Measurements from ENCODE around the gene VPS13A. TPM values are rescaled to one million over a fixed set of nuclear protein-coding genes. Genes with fewer than 3 reads are reported as not detected.

Gene VPS13A
- total RNA-seq, 2 experiments from 2014 or later: 46.5 to 54.2 TPM

DNA sequence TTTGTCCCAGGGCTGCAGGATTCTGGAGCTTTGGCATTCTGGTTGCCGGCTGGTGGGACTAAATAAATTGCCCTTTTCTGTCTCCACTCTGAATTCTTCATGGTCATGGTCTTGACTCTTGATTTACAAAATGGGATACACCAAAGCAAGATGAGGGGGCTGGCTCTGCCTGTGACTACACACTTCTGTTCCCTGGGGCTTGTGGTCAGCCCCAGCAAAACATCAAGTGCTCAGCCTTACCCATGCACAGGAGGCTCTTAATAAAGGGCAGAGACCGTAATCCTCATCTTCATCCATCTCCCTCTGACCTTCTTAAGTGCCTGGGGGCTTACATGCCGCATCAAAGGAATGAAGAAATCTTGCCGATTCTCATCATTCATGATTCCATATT, 272.7 kb downstream of the VPS13A start:
- Mint-ChIP-seq H3K36me3 (no peaks in the 10 kb centered on the region), H3K9me3 (no peaks in the 10 kb centered on the region), H3K27me3 (peaks cover 3% of the 10 kb centered on the region), H3K27ac (no peak overlapping the region), H3K4me1 (peaks cover 6% of the 10 kb centered on the region), H3K4me3 (no peak overlapping the region)
- no peak for DNase-seq
- POLR2A ChIA-PET: no interaction called here
- no peak for ATAC-seq (ENCODE audit: low read depth)

DNA sequence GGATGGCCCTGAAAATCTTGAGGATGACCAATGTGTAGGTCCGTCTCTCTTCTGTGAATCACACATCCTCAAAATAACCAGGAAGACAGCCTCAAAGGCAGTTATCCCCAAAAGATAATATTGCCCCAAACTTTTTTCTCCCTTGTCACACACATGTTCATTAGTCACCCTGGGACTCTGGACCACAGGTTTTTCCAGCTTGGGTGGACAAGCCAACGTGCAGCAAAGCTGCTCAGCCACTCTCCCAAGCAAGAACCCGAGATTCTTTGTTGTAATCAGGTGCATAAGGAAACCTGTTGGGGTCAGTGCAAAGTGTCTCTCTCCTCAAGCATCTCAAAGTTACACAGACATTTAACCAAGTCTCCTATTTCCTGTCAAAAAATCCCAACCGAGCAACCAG, 274.2 kb downstream of the VPS13A start:
- no peak for ATAC-seq (ENCODE audit: low read depth)
- no peak overlapping the region for H3K4me3 Mint-ChIP-seq
- H3K27ac Mint-ChIP-seq: no peak overlapping the region
- no peaks in the 10 kb centered on the region for H3K27me3 Mint-ChIP-seq
- peaks cover 6% of the 10 kb centered on the region for H3K4me1 Mint-ChIP-seq
- no peaks in the 10 kb centered on the region for H3K9me3 Mint-ChIP-seq
- H3K36me3 Mint-ChIP-seq: no peaks in the 10 kb centered on the region
- POLR2A ChIA-PET: interaction anchor here (0.9 kb wide), 1 partner anchor 274 kb away, joined by 3 read pairs; the partner anchor contains the start of gene VPS13A
- DNase-seq: no peak

DNA sequence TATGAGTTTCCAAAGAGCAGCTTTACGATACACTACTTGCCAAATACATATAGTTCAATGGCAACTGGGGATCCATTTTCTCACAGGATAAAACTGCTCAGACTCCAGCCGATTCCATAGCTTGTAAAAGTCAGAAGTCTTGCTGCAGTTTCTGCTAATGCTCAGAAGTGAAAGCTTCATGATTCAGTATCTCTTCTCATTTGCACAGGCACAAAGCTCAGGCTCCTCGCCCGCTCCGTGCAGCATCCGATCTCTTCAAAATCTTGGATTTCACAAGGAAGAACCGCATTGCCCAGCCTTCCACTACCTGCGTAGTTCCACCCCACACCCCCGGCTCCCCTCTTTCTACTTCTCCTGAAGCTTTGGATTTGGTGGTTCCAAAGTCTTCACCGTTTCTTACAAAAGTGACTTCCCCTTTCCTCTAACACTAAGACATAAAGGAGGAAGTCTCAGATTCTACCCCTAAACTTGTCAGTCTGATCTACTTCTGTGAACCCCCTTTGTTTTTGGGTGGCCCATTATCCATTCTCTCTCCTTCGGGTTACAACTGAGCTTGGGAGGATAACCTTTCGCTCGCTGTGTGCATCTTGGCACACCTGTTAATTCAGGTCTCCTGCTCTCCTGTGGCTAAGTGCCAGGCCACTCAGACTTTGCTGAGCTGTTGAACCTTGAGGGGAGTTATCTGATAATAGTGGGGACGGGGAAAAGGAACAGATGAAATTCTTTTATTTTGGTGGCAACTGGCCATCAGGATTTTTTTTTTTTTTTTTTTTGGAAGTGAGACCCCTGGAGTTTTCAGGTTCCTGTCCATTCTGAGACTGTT, 276.7 kb downstream of the VPS13A start:
- peak overlapping the region; percentile 48 for H3K27ac Mint-ChIP-seq
- no peak for DNase-seq
- no peak for ATAC-seq (ENCODE audit: low read depth)
- no peaks in the 10 kb centered on the region for H3K27me3 Mint-ChIP-seq
- H3K9me3 Mint-ChIP-seq: no peaks in the 10 kb centered on the region
- peak overlapping the region; percentile 80 for H3K4me3 Mint-ChIP-seq
- no peaks in the 10 kb centered on the region for H3K36me3 Mint-ChIP-seq
- POLR2A ChIA-PET: interaction anchor here (0.7 to 1.0 kb wide), 3 partner anchors 17 to 577 kb away, joined by 3 to 4 read pairs (median 3); no protein-coding TSS in a partner anchor
- H3K4me1 Mint-ChIP-seq: peaks cover 13% of the 10 kb centered on the region

DNA sequence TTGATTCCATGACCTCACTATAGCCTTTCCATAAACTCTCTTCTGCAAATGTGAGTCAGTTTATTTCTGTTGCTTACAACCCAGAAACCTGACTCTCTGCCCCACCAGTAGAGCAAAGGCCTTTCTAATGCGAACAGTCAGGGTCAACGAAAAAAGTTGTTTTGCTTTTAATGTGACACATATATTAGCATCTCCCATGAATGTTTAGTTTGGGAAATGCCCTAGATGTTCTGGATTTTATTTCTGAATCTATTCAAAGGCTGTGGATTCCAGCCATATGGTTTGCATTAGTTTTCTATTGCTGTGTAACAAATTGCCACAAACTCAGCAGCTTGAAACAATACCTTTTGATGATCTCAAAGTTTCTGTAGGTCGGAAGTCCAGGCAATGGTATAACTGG, 277.3 kb downstream of the VPS13A start:
- peaks cover 13% of the 10 kb centered on the region for H3K4me1 Mint-ChIP-seq
- ATAC-seq (ENCODE audit: low read depth): no peak
- DNase-seq: no peak
- POLR2A ChIA-PET: interaction anchor here (0.7 to 1.0 kb wide), 2 partner anchors 18 to 576 kb away, joined by 3 to 4 read pairs; no protein-coding TSS in a partner anchor
- H3K4me3 Mint-ChIP-seq: no peak overlapping the region
- H3K27ac Mint-ChIP-seq: no peak overlapping the region
- peaks cover 4% of the 10 kb centered on the region for H3K27me3 Mint-ChIP-seq
- no peaks in the 10 kb centered on the region for H3K36me3 Mint-ChIP-seq
- no peaks in the 10 kb centered on the region for H3K9me3 Mint-ChIP-seq

DNA sequence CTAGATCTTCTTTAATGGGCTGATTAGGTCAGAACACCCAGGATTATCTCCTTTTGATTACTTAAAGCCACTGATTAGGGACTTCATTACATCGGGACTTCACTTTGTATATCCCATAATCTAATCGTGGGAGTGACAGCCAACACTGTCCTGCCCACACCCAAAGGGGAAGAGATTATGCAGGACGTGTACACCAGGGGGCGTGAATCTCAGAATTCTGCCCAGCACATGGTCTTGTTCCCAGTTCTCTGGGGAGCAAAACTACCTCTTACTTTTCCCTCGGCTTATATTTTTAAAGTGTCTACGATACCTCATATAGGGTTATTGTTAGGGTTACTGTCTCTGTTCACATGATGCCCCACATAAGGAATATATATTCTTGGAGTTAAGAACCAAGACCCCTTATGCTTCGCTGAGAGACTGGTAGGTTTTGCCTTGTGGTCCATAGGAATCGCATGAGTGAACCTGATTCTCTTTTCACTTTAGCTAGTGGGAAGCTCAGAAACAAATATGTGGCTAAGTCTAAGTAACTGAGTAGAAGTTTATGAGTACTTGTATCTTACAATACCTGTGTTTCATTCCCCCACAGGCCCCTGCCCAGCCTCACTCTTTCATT, 278.1 kb downstream of the VPS13A start:
- ATAC-seq (ENCODE audit: low read depth): no peak
- Mint-ChIP-seq H3K4me1 (peaks cover 13% of the 10 kb centered on the region), H3K36me3 (no peaks in the 10 kb centered on the region), H3K9me3 (no peaks in the 10 kb centered on the region), H3K27me3 (peaks cover 7% of the 10 kb centered on the region), H3K27ac (no peak overlapping the region), H3K4me3 (no peak overlapping the region)
- POLR2A ChIA-PET: no interaction called here
- no peak for DNase-seq

DNA sequence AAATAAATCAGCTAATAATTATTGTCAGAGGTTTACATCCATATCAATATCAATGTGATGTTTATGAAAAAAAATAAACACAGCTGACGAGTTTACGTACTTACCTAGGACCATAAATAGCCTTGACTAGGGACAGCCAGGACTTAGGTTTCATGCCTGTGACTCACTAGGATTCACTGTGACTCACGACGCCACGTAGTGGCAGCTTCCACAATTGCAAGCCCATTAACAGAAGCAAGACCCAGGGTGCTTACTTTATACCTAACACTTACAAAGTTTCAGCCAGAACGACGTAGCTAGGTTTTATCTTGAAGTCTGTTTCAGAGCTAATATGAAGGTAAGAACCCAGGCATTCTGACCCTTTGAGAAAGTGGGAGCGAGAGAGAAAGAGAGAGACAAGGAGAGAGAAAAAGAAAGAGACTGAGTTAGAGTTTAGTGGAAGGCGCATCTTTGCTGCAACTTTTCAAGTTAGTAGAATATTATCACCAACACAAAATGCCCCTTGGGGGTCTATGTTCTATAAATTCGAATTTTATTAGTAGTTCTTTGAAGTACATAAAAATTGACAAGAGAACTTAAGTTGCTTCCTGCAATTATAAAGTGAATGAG, 279.6 kb downstream of the VPS13A start:
- POLR2A ChIA-PET: interaction anchor here (0.7 kb wide), 1 partner anchor 19 kb away, joined by 3 read pairs; no protein-coding TSS in a partner anchor
- H3K4me3 Mint-ChIP-seq: no peak overlapping the region
- H3K4me1 Mint-ChIP-seq: peaks cover 13% of the 10 kb centered on the region
- H3K27me3 Mint-ChIP-seq: peaks cover 7% of the 10 kb centered on the region
- H3K36me3 Mint-ChIP-seq: no peaks in the 10 kb centered on the region
- peak; percentile 72 for ATAC-seq (ENCODE audit: low read depth)
- H3K27ac Mint-ChIP-seq: no peak overlapping the region
- H3K9me3 Mint-ChIP-seq: no peaks in the 10 kb centered on the region
- peak; percentile 83 for DNase-seq

DNA sequence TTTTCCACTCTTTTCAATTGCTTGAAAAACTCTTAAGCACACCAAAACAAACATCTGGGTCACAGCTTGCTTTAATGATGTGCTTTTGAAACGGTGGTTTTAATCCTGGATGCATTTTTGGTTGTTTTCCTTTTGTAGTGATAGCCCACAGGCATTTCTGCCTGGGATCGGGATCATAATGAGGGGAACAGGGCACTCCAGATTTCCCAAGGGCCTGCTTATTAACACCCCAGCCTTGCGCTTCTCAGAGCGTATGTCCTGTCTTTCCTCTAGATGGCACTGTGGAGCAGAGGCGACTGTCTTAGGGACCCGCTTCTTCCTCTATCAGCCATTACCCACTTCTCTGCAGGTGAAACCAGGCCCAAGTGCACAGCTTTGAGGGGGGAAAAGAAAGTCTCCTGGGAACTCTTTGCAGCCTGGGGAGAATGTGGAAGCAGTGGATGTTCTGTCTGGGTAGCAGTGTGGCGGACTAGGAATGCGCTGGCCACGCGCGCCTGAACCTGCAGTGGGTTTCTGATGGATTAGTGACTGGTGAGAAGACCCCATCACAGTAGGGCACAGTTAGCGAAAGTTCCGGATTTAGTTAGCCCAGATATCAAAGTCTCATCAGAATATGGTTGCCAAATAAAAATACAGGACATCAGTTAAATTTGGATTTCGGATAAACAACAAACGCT, 280.7 kb downstream of the VPS13A start:
- no peak overlapping the region for H3K27ac Mint-ChIP-seq
- H3K27me3 Mint-ChIP-seq: peaks cover 7% of the 10 kb centered on the region
- no peaks in the 10 kb centered on the region for H3K9me3 Mint-ChIP-seq
- H3K4me3 Mint-ChIP-seq: no peak overlapping the region
- ATAC-seq (ENCODE audit: low read depth) (peak; percentile 82), DNase-seq (peak; percentile 42)
- peaks cover 13% of the 10 kb centered on the region for H3K4me1 Mint-ChIP-seq
- H3K36me3 Mint-ChIP-seq: no peaks in the 10 kb centered on the region
- POLR2A ChIA-PET: interaction anchor here (0.9 kb wide), 1 partner anchor 31 kb away, joined by 3 read pairs; no protein-coding TSS in a partner anchor

DNA sequence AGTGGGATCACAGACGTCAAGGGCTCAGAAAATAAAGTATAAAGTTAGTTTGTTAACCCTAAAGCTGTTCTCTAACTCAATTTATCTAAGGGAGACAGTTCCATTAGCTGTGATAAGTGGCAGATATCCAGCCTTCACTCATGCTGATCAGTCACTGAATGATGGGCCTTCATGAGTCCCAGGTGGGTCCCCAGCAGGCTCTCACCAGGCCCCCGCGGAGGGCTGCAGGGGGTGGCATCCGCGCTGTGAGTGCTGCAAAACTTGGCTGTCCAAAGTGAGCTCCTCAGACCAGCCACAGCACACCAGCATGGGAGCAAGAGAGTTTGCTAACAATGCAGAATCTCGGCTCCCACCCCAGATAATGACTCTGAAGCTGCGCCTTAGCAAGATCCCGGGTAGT, 283.6 kb downstream of the VPS13A start:
- Mint-ChIP-seq H3K27me3 (peaks cover 11% of the 10 kb centered on the region), H3K4me3 (no peak overlapping the region), H3K9me3 (no peaks in the 10 kb centered on the region), H3K27ac (no peak overlapping the region), H3K4me1 (peaks cover 7% of the 10 kb centered on the region), H3K36me3 (no peaks in the 10 kb centered on the region)
- POLR2A ChIA-PET: no interaction called here
- DNase-seq: no peak
- ATAC-seq (ENCODE audit: low read depth): no peak

DNA sequence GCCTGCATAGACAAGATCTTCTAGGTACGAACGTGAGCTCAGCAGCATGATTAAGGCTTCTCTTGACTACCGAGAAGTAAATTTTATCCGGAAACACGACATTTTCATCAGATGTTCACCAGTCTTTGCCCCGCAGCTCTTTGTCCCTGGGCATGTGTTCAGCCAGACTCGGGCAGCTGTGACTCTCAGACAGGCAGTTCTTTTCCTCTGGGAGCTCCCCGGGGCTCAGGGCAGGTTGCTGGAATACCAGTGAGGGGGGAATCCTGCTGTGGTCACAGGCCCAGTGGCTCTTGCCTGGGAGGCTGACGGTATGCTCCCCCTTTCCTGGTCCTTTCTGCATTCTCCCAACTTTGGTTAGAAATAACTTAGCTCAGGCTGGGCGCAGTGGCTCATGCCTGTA, 284.7 kb downstream of the VPS13A start:
- no peak for ATAC-seq (ENCODE audit: low read depth)
- Mint-ChIP-seq H3K4me1 (peaks cover 5% of the 10 kb centered on the region), H3K4me3 (no peak overlapping the region), H3K9me3 (no peaks in the 10 kb centered on the region), H3K27me3 (peaks cover 11% of the 10 kb centered on the region), H3K27ac (no peak overlapping the region), H3K36me3 (no peaks in the 10 kb centered on the region)
- DNase-seq: no peak
- POLR2A ChIA-PET: no interaction called here

DNA sequence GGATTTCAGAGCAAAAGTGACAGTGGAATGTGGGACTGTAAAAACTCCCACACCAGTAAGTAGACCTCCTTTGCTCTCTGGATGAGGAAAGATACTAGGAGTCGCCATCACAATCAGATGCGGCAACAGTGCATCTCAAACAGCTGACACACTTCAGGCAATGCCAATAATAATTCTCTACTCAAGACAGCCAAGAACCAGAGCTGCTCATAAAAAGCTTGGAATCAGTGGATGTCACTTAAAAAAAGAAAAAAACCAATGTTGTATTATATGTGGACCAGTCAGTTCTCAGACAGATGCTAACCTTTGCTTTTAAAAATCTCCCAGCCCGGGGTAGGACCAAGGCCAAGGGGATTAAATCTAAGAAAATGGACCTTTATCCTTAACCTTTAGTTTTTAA, 285.8 kb downstream of the VPS13A start:
- no peak overlapping the region for H3K27ac Mint-ChIP-seq
- POLR2A ChIA-PET: no interaction called here
- no peak overlapping the region for H3K4me3 Mint-ChIP-seq
- ATAC-seq (ENCODE audit: low read depth): no peak
- H3K9me3 Mint-ChIP-seq: no peaks in the 10 kb centered on the region
- DNase-seq: no peak
- H3K27me3 Mint-ChIP-seq: peaks cover 11% of the 10 kb centered on the region
- peaks cover 2% of the 10 kb centered on the region for H3K4me1 Mint-ChIP-seq
- no peaks in the 10 kb centered on the region for H3K36me3 Mint-ChIP-seq

DNA sequence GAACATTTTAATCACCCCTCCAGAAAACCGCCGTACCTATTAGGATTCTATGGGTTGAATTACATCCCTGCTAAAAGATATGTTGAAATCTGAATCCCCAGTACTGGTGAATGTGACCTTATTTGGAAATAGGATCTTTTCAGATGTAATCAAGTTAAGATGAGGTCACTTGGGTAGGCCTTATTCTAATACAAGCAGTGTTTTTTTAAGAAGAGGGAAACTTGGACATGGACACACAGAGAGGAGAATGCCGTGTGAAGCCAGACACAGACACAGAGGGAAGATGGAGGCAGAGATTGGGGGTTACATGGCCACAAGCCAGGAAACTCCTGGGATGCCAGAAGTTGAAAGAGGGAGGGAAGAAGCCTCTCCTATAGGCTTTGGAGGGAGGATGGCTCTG, 287.3 kb downstream of the VPS13A start:
- H3K4me1 Mint-ChIP-seq: no peaks in the 10 kb centered on the region
- no peak overlapping the region for H3K4me3 Mint-ChIP-seq
- peaks cover 7% of the 10 kb centered on the region for H3K27me3 Mint-ChIP-seq
- no peak for ATAC-seq (ENCODE audit: low read depth)
- H3K9me3 Mint-ChIP-seq: no peaks in the 10 kb centered on the region
- no peak for DNase-seq
- no peaks in the 10 kb centered on the region for H3K36me3 Mint-ChIP-seq
- H3K27ac Mint-ChIP-seq: no peak overlapping the region
- POLR2A ChIA-PET: no interaction called here

DNA sequence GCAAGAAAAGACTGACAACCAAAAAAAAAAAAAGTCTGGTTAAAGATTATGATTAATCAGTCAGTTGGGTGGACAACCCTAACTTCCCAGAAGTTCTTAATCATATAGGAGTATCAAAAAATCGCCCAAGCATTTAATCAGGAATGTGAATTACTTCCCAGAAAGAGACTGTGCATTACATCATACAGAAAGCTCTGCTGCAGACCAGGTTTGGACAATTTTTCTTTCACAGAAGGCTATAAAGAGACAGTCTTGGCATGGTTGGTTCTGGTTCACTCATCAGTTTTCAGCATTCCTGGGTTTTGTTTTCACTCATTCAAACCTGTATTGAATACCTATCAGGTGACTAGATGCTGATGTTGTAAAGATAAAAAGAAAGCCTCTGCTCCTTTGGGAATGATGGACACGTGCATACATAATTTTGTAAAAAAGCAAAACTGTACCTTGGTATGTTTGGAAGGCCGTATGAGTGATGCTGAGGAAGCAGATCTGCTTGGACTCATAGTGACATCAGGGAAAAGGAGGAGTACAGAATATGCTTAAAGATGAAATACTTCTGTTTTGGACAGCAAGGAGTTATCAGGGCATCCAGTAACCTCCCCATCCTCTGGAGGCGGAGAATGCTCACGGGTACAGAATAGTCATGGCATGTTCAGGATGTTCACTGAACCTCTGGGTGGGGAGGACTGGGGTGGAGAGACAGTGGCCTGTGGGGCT, 292.3 kb downstream of the VPS13A start:
- H3K9me3 Mint-ChIP-seq: peaks cover 4% of the 10 kb centered on the region
- peaks cover 3% of the 10 kb centered on the region for H3K27me3 Mint-ChIP-seq
- H3K27ac Mint-ChIP-seq: no peak overlapping the region
- POLR2A ChIA-PET: no interaction called here
- H3K4me1 Mint-ChIP-seq: peaks cover 4% of the 10 kb centered on the region
- DNase-seq (no peak), ATAC-seq (ENCODE audit: low read depth) (no peak)
- H3K4me3 Mint-ChIP-seq: no peak overlapping the region
- H3K36me3 Mint-ChIP-seq: no peaks in the 10 kb centered on the region
